HG03095 (cell line): ENCODE data around the gene FAM53B.

Experiments used
- ATAC-seq: cut with Tn5 transposase; IDR thresholded peaks from one replicate; pipeline ENCODE4 v1.9.1; 2021; ENCODE audit warnings: moderate library complexity; ENCODE audit not compliant: unreplicated experiment

Gene FAM53B

DNA sequence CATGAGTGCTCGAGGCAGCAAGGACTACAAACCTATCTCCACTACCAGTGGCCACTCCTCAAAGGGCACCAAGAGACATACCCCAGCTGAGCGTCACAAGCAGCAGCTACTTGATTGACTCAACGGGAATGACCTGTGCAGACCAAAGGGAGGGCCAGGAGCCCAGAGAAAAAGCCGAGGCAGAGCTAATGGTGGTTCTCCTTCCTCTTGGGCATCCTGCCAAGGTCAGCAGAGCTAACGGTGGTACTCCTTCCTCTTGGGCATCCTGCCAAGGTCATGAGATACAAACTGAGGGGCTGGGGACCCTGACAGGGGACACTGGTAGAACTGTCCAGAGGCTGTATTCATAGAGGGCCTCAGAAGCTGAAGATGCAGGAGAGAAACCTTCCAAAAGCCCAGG, 60.4 kb downstream of the FAM53B start:
- ATAC-seq = no peak

DNA sequence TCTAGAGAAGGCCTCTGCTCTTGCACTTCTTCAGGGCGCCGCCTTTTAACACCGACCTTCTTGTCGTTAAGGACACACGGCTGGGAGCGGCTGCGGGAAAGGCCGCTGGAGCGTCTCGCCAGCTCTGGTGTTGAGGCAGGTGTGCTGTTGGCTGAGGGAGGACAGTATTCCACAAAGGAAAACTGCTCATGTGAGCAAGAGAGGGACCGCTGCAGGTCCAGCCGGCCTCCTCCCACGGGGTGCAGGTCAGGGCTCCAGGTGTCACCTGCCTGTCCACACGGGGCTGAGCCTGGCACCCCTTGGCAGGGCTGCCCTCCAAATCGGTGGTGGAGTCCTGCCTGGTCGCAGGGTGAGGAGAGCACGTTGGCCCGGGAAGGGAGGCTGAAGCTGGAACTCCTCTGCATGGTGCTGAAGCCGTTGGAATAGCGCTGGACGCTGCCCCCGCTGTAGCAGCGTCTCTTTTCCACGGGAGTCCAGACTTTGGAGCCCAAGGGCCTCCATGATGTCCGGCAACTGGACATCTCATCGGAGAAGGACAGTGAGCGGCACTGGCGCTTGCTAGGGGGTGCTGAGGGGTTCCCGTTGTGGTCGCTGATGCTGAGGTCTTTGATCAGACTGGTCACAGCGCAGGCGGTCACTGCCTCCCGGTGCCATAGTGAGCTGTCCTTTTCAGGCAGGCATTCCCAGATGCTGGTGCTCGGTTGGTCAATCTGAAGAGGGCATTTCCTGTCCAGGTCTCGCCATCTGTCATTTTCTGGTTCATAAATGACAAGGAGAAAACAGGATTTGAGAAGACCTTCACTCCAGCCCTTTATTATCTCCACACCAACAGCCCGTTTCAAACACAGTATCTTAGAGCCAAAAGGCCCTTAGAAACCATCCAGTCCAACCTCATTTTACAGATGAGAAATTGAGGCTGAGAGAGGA, 62.3 kb downstream of the FAM53B start:
- ATAC-seq = no peak

DNA sequence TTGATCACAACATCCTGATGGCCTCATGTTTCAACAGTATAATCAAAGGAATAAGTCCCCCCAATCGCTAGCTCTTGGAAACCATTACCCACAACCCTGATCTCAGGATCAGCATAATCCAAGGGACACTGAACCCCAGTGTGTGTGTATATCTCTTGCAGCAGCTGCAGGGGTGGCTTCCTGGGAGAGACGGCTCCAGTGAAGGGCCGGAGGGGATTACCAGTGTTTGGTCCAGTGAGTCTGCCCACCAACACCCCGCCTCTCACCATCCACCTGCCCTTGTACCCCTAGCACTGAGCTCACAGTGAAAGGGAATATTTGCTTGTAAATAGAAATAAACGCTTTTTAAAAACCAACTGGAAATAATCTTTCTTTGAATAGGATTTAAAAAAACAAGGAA, 63.1 kb downstream of the FAM53B start:
- no peak for ATAC-seq

DNA sequence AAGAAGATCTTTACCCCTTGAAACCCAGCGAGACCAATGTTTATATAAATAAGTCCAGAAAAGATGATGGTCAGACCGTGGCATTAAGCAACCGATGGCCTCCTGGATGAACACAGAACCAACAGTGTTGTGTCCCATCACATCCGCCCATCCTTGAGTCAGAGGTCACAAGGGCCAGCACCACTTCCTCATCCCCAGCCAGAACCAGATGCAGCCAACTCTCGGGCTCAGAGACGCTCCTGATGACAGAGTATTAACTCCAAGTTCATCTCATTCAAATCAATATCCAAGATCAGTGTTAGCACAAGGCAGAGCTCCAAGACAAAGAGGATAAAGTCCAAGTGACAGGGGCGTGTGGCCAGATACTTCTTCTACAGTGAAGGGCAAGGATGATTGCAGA, 63.5 kb downstream of the FAM53B start:
- ATAC-seq = no peak

DNA sequence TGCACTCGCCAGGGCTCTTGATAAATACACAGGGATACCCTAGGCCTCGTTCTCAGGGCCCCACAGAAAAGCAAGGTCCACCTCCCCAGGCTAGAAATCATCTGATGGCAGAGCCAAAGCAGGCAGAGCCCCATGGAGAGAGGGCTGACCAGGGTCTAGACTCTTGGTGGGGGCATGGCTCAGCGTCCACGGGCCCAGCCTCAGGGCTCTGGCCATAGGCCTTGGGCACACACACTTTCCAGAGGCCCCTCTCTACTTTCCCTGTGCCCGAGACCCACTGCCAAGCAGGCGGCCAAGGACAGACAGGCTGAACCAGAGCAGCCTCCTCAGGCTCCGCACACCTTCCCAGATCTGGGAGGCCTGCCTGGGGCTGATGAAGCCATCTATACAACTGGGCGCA, 64.8 kb downstream of the FAM53B start:
- no peak for ATAC-seq

DNA sequence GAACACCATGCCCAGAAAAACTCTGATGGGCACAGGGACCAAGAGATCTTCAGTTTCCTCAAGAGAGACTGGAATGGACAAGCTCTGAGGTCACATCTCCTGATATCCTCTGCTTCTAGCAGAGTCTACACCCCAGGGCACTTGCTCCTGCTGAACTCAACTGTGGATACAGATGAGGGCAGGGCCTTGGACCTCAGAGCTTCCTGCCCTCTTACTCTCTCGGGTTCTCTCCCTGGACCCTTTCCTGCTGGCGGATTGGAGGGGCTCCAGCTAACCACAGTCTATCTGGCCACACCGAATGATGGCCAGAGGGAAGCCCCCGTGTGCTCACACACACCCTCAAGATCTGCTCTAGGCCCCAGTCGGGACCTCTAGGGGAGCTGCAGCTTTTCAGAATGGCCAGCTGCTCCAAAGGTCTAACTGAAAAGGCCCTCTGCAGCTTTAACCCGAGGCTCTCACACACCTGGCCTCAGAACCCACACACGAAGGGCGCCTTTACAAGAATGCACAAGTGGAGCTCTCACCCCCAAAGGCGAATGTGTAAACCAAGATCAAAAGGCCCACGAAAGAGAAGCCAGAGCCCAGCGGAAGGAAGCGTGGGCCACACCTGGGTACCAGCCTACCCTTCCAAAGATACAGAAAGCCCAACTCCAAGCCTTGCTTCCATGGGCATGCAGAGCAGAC, 65.5 kb downstream of the FAM53B start:
- ATAC-seq = no peak

DNA sequence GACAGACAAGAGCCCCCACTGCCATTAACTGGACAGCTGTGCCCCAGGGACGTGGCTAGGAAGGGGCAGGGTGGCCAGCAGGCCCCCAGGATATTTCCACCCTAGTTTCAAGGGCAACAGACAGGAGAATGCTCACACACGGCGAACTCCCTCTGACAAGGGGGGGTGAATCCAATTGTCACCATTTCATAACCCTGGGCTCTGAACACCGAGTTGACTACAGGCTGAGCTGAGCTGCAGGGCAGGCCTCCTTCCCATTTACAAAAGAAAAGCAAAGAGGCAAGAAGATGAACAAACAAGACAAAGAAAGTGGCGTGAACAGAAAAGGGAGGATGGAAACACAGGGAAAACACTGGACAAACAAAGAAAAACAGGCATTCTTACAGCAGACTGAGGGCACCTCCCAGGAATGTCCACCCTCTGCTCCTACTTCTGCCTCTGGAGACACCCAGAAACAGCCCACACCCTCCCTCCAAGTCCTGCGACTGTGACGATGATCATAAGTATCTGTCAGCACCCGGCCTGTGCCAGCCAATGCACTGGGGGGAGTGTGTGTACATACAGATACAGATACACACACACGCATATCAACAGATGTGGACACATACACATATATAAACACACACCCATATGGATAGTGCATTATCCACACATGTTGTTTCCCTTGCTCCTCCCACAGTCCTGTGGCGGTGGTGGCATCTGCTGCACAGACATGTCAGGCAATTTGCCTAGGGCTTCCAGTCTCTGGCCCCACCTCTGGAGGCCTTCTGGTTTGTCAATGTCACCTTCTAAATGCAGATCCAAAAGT, 66.2 kb downstream of the FAM53B start:
- no peak for ATAC-seq

DNA sequence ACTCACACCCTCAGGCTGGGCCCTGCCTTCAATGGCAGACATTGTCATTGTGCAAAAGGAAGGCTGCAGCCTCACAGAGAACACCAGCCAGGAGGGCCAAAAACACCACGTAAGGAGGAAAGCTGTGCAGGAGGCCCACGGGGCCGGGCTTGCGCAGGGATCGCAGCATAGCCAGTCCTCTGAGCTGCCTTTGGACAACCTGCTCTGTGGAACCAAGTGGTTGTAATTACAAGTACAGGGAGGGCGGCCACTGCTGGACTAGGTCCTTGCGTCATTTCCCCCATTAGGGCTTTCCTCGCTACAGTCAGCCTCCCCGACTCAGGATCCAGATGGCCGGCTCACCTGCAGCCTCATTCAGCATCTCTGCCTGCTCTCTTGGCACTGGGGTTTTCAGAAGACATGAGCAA, 66.9 kb downstream of the FAM53B start:
- no peak for ATAC-seq

DNA sequence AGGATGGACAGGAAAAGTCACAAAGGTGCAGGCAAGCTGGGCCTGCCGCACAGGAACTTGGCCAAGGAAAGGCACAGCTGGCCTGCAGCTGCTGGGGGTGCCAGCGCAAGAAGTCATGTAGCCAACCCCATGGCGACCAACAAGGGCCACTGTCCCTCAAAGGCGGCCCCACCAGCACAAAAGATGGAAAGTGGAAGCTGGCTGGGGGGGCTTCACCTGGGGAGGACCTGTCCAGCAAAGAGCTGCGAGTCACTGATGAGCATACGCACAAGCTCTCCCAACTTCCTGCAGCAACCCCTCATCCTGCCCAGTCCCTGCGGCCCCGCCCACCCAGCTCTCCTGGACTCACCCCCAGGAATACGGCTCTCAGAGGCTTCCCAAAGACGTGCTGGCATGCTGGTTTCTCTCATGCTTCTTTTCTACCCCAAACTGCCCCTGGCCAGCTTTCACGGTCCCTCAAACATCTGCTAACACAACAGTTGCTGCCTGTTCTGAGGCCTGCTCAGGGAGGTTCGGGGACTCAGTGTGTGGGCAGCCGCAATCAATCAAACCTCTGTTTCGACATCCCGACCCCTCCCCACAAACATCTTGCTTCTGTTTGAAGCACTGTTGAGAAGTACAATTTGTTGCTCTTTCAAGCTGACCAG, 67.6 kb downstream of the FAM53B start:
- ATAC-seq = no peak

DNA sequence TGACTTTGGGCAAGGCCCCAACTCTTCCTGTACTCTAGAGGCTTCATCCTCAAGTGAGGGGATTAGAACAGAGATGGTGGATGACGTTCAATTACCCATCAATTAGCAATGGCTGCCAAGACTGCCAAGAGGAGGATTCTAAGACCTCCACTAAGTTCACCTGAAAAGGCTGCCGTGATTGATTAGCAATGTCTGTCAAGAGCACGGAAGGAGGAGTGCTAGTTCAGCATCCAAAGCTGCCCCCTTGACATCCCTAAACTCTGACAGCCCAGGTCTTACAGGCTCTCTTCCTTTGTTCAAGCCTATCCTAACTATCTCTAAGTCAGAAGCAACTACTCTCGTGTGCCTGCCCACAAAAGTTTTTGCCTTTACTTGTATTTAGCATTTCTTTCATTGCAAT, 68.4 kb downstream of the FAM53B start:
- ATAC-seq = no peak

DNA sequence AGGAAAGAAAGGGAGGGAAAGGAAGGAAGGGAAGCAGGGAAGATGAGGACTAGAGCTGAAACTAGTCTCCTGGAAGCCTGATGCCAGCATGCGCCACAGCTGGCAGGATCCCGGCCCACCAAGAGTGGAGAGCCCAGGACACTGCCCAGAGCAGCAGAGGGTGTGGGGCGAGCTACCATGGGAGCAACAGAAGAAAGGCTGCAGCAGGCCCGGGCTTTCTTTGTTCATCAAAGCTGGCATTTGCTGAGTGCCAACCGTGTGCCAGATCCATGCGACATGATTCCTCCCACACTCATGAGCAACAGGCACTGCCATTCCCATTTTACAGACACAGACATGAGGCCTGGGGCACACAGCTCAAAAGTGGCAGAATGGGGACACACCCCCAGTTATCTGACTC, 68.9 kb downstream of the FAM53B start:
- ATAC-seq = no peak

DNA sequence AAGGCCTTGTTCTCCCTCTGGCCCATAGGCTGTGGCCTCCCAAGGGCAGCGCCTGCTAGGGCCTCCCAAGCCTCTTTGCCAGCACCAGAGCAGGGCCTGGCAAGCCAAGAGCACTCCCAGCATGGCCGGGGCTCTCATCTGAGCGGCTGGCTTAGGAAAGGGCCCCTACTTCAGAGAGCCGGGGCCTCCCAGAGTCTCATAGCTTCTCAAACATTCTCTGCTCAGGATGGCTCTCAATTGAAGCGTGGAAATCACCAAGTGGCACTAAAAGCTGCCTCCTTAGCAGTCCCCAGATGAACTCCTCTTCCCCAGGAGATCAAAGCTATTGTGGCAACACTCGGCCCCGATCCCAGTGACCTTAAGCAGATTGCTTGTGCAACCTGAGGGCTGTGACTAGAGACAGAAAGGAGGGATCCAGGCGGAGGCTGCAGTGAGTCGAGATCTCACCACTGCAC, 69.4 kb downstream of the FAM53B start:
- ATAC-seq = no peak

DNA sequence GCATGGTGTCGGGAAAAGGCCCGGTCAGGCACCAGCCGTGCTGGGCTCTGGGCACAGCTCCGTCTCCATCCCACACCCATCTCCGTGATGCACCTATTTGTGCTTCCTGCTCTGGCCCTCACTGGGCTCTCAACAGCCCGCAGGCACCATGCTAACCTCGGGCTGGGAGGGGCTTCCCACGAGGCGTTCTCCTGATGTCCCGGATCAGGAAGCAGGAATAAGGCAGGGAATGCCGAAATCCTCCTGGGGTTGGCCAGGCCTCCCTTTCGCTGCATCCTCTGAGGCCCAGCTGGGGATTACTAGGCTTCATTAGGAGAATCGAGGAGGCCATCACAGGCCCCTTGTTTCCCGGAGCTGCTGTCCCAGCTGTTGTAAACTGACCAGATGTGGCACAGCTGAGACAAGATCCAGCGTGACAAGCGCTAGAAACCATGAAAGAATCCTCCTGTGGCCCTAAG, 72.0 kb downstream of the FAM53B start:
- ATAC-seq = no peak

DNA sequence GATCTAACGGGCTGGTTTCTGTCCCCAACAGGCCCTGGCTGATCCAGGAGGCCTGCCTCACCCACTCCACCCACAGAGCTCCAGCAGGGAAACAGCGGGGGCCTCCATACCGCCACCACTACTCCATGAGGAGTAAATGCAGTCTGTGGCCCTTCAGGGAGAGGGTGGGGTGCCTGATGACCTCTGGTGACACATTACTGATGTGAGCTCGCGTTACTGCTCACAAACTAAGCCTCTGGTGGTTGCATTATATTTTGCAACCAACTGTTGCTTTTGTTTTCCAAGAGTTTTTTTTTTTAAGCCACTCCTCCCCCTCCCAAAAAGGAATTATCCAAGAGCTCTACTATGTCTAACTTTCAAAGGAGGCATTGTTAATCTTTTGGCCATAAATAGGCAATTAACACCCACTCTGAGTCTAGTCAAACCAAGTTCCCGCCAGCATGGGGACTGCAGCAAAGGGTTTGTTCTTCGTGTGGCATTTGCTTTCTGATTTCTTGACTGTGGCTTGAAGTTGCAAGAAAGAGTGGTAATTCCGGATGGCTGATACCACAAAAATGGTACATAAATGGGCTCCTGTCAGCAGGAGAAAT, 72.6 kb downstream of the FAM53B start:
- no peak for ATAC-seq

DNA sequence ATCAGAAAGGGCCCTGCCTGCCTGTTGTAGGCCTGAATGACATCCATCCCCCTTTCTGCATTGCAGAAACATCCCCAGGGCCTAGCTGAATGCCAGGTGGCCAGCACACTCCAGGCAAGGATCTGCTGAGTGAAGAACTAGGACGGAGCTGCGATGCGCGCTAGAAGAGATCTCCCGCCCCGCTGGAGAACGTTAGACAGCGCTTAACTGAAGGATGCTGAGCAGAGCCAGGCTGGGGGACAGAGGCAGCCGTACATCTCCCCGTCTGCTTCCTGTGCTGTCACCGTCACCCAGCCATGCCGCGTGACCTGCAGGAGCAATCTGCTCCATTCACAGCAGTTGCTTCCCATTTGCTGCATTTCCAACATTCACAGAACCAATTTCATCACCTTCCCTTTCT, 73.3 kb downstream of the FAM53B start:
- no peak for ATAC-seq

DNA sequence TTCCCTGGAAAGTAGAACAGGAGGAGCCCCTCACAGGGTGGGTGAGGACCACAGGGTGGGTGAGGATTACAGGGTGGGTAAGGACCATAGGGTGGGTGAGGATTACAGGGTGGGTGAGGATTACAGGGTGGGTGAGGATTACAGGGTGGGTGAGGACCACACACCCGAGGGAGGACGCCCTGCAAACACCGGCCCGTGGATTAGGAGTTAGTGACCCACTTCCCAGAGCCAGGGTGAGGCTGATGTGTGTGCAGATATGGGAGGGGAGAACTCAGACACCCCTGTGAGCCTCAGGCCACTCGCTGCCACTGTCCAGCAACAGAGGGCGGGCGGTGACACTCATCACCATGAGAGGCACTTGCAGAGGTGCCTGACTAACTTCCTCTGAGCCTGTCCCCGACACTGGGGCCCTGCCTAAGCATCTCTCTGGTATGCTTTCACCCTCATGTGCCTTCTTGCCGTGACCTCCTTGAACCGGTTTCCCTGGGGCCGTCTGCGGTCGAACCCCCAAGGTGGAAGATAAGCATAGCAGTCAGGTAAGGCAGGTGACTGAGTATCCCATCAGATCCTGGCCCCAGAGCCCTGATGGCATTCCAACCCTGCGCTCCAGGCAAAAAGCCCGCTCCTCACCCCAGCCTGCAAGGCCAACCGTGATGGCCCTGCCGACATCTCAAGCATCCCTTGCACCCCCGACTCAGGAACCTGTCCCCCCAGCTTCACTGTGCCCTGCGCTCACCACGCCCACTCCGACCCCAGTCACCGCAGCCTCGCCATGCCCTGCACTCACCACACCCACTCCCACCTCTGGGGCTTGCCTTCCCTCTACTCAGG, 74.1 kb downstream of the FAM53B start:
- ATAC-seq = no peak

DNA sequence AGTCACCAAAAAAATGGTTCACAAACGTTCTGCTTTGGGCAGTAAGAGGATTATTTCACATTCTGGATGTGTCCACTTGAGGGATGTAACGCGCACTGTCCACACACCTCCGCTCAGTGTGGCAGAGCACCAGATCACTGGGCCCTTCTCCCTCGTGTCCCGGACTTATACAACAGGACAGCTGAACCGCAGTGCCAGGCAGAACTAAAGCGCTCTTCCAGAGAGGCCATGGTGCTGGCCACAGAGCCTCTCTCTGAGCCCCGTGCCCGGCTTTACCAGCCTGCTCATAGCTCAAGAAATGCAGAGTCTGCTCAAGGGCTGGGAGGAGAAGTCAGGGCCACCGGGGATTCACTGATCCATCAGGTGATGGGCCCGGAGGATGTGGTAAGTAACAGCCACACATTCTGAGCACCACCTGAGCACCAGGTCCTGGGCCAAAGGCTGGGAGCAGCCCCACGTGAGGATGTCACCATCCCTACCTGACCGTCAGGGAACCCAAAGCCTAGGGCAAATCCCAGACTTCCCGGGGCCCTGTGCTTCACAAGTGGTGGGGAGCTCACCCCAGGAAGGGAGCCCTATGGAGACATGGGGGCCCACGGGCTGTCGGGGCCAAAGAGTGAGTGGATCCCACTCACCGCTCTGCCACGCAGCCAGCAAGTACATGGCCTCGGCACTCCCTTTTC, 74.9 kb downstream of the FAM53B start:
- ATAC-seq = no peak

DNA sequence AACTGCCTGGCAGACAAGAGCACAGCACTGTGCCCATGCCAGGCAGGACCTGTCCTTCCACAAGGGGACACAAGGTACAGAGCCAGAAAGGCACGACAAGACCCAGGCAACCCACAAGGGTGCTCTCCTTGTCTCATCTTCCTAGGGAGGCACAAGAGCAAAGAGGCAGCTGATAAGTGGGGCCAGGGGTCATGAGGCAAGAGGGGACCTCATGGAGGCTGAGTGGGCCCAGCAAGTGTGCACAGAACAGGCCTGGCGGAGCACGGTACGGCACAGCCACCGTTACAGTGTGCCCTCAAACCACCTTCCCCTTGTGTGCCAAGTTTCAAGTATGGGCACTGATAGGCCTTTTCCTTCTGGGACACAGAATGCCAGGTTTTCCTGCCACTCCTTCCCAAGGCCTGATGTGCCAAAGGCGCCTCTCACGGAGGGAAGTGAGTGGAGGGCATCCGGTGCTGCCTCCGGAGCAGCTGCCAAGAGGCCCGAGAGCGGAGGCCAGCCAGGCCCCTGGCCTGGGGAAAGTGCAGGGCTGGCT, 75.6 kb downstream of the FAM53B start:
- no peak for ATAC-seq
